Lung (tissue), 12 donors: ENCODE data around the gene ABCD2. TPM values are rescaled to one million over a fixed set of nuclear protein-coding genes. Genes with fewer than 3 reads are reported as not detected.

ENCODE experiments used
- ATAC-seq: fragments of 200-7000 bp; cut with Tn5 transposase; one replicate; pipeline ENCODE4 v1.9.1; 2020; ENCODE audit warnings: moderate number of reproducible peaks; ENCODE audit not compliant: insufficient read depth, low FRiP score
- DNase-seq, 3 donors: peaks; one replicate each; pipeline ENCODE4 v3.0.0-alpha.2; 2013 to 2017
- H3K27ac ChIP-seq, 2 donors: one replicate each; pipeline ENCODE4 v1.5.1; 2013; ENCODE audit warnings: mild to moderate bottlenecking in 2 of 2, moderate library complexity in 2 of 2, control low read depth in 1 of 2, inconsistent platforms in 1 of 2, low read depth in 1 of 2, low read length in 1 of 2
- H3K27me3 ChIP-seq, 3 donors: one replicate each; pipeline ENCODE4 v1.5.1; 2013; ENCODE audit warnings: low read length in 2 of 3; ENCODE audit not compliant: control insufficient read depth in 3 of 3, insufficient read depth in 3 of 3
- H3K36me3 ChIP-seq, 4 donors: one replicate each; pipeline ENCODE4 v1.5.1; 2013; ENCODE audit warnings: low read length in 4 of 4, mild to moderate bottlenecking in 1 of 4, moderate library complexity in 1 of 4; ENCODE audit not compliant: control insufficient read depth in 4 of 4, insufficient read depth in 4 of 4
- H3K4me1 ChIP-seq, 5 donors: one replicate each; pipeline ENCODE4 v1.5.1; 2013; ENCODE audit warnings: low read length in 5 of 5, mild to moderate bottlenecking in 2 of 5, moderate library complexity in 1 of 5; ENCODE audit not compliant: control insufficient read depth in 5 of 5, insufficient read depth in 5 of 5
- H3K4me3 ChIP-seq: one replicate; pipeline ENCODE4 v1.5.1; 2013; ENCODE audit warnings: mild to moderate bottlenecking, control low read depth, moderate library complexity
- H3K9ac ChIP-seq, 2 donors: one replicate each; pipeline ENCODE4 v1.5.1; 2013; ENCODE audit warnings: low read length in 2 of 2, control low read depth in 1 of 2; ENCODE audit not compliant: insufficient read depth in 1 of 2
- H3K9me3 ChIP-seq, 4 donors: one replicate each; pipeline ENCODE4 v1.5.1; 2013; ENCODE audit warnings: low read length in 3 of 4, mild to moderate bottlenecking in 1 of 4, moderate library complexity in 1 of 4; ENCODE audit not compliant: control insufficient read depth in 4 of 4, insufficient read depth in 3 of 4
- WGBS, 2 donors: extraction: QIAGEN DNeasy Blood & Tissue Kit; methylation state at CpG; one replicate each; pipeline ENCODE4 v1.1.7; 2013; 5-methylcytosine and 5-hydroxymethylcytosine counted together
- polyA plus RNA-seq, 2 donors: library from polyadenylated mRNA; stranded (reverse); fragments of 200-250 nt; gene quantifications; one replicate each; pipeline ENCODE4 v1.2.1, GENCODE V29; 2013
- total RNA-seq, 2 donors: library from RNA; depleted of rRNA in 1 of 2; stranded (reverse); fragments of >200 nt in 1 of 2; gene quantifications; one replicate each; pipeline ENCODE4 v1.2.1, GENCODE V29; 2014 to 2021
- TF ChIP-seq, protein P1 (sequence below): IDR thresholded peaks from 2 replicates; pipeline ENCODE4 v1.5.1; 2012; ENCODE audit warnings: mild to moderate bottlenecking; ENCODE audit errors: control extremely low read depth, extremely low read depth
- donor health status: control.
- donor health status: control.
- donor health status: Bipolar disorder and iron deficiency.
- donor health status: healthy.
- donor health status: DM: yes; HTN: yes; CAD: no.

Gene ABCD2
- total and polyA plus RNA-seq, 4 donors, result 0.13 to 1.1 (median 0.47) TPM

DNA sequence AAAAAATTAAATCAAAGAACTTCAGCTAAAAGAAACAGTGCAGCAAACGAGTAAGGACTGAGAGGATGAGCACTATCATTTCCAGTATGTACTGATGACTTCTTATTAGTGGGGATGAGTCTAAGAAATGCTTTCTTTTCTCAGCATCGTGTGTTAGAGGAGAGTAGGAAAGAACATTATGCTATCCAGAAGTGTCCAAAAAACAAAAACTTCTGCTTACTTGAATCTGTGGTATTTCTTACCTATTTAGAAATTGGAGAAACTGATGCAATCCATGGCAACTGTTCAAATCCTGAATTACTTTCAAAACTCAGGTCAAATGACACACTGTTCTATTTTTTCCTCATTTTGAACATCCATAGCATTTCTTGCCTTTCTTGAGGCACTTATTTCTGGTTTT lies 23.7 kb downstream of the ABCD2 start:
- TF ChIP-seq, protein P1, sequence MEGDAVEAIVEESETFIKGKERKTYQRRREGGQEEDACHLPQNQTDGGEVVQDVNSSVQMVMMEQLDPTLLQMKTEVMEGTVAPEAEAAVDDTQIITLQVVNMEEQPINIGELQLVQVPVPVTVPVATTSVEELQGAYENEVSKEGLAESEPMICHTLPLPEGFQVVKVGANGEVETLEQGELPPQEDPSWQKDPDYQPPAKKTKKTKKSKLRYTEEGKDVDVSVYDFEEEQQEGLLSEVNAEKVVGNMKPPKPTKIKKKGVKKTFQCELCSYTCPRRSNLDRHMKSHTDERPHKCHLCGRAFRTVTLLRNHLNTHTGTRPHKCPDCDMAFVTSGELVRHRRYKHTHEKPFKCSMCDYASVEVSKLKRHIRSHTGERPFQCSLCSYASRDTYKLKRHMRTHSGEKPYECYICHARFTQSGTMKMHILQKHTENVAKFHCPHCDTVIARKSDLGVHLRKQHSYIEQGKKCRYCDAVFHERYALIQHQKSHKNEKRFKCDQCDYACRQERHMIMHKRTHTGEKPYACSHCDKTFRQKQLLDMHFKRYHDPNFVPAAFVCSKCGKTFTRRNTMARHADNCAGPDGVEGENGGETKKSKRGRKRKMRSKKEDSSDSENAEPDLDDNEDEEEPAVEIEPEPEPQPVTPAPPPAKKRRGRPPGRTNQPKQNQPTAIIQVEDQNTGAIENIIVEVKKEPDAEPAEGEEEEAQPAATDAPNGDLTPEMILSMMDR, result no peak
- H3K36me3 ChIP-seq, result no peaks in the 10 kb centered on the region
- H3K4me1 ChIP-seq, result no peaks in the 10 kb centered on the region
- ATAC-seq (no peak), DNase-seq (no peak)
- H3K27me3 ChIP-seq, result no peaks in the 10 kb centered on the region
- no peaks in the 10 kb centered on the region for H3K9me3 ChIP-seq
- H3K9ac ChIP-seq, result no peak overlapping the region
- no peak overlapping the region for H3K4me3 ChIP-seq
- 69 to 74% methylated on average over 2 of the region's 2 CpGs for WGBS, 2 donors
- no peak overlapping the region for H3K27ac ChIP-seq

DNA sequence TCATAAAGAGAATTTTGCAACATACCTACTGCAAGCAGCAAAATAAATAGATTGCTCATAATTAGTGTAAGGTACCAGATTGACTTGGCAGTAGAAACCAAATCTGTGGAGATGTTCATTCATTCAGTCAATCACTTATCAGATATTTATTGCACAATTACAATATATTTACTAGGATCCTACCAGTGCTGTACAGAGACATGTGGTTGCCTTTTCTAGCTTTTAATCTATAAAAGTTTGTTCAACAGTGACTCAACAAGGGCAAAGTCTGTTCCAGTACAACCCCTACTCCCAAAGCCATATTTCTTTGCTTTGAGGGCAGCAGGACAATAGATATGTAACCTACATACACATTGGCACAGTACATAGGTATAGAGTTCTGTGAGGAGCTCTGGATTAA lies 27.3 kb downstream of the ABCD2 start:
- Histone ChIP-seq H3K27ac (no peak overlapping the region), H3K27me3 (no peaks in the 10 kb centered on the region), H3K4me3 (no peak overlapping the region), H3K4me1 (peaks cover 0 to 2% (median 0%) of the 10 kb centered on the region in 5 donors), H3K9ac (no peak overlapping the region), H3K9me3 (no peaks in the 10 kb centered on the region), H3K36me3 (no peaks in the 10 kb centered on the region)
- no peak for ATAC-seq
- no peak for DNase-seq
- TF ChIP-seq, protein P1, result no peak

DNA sequence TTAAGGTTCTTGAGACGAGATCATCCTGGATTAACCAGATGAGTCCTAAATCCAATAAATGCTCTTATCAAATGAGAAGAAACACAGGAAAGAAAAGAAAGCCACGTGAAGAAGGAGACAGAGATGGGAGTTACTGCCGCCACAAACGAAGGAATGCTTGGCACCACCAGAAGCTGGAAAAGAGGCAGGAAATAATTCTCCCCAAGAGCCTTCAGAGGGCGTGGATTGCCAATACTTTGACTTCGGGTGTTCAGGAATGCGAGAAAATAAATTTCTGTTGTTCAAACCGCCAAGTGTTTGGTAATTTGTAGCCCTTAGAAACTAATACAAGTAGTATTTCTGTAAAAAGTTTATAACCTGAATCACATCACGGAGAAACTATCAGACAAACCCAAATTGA lies 31.3 kb downstream of the ABCD2 start:
- ATAC-seq, result no peak
- TF ChIP-seq, protein P1, result no peak
- Histone ChIP-seq H3K4me3 (no peak overlapping the region), H3K9ac (no peak overlapping the region), H3K27me3 (no peaks in the 10 kb centered on the region), H3K36me3 (no peaks in the 10 kb centered on the region), H3K9me3 (no peaks in the 10 kb centered on the region), H3K4me1 (peaks cover 0 to 11% (median 2%) of the 10 kb centered on the region in 5 donors), H3K27ac (no peak overlapping the region)
- DNase-seq, result no peak
- WGBS, 2 donors, result 74 to 80% methylated on average over 9 of the region's 9 CpGs

DNA sequence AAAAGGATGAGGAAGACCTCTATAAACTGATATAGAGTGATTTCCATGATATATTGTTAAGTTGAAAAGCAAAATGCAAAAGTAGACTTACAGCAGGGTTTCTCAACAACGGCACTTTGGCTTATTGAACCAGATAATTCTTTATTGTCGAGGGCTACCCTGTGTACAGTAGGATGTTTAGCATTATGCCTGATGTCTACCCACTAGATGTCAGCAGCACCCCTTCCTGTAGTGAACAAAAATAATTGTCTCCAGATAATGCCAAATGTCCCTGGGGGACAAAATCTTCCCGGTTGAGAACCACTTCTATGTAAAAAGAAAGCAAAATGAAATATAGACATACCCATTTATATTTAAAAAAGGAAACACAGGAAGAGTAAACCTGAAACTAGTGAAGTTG lies 32.4 kb downstream of the ABCD2 start:
- Histone ChIP-seq H3K36me3 (no peaks in the 10 kb centered on the region), H3K9ac (no peak overlapping the region), H3K27ac (no peak overlapping the region), H3K27me3 (no peaks in the 10 kb centered on the region), H3K9me3 (no peaks in the 10 kb centered on the region), H3K4me3 (no peak overlapping the region), H3K4me1 (peaks cover 0 to 11% (median 2%) of the 10 kb centered on the region in 5 donors)
- 51 to 63% methylated on average over 3 of the region's 3 CpGs for WGBS, 2 donors
- TF ChIP-seq, protein P1, result peak; percentile 8
- DNase-seq (peak; percentile 13 to 51 (median 38)), ATAC-seq (no peak)
